Heart left ventricle (tissue), 16 donors: Measurements from ENCODE around the gene SMYD4. TPM values are rescaled to one million over a fixed set of nuclear protein-coding genes. Genes with fewer than 3 reads are reported as not detected.
A peak's percentile ranks its signal among the peaks of the same experiment; 100 is the strongest.

Source experiments
- ATAC-seq, 4 donors: fragments of 200-7000 bp; cut with Tn5 transposase; one replicate each; pipeline ENCODE4 v1.9.1; 2020 to 2022; ENCODE audit warnings: moderate library complexity in 4 of 4, mild to moderate bottlenecking in 3 of 4, moderate number of reproducible peaks in 1 of 4
- DNase-seq, 5 donors: peaks; one replicate each; pipeline ENCODE4 v3.0.0-alpha.2; 2020
- H3K27ac ChIP-seq, 12 donors: fragments of 200-600 bp; sonication (generic) in 4 of 12; one replicate each; pipeline versions ENCODE4 v1.5.0 to v1.8.0; 2016 to 2022; ENCODE audit warnings: mild to moderate bottlenecking in 2 of 12
- H3K27me3 ChIP-seq, 9 donors: fragments of 200-600 bp; sonication (generic) in 2 of 9; one replicate each; pipeline versions ENCODE4 v1.5.1 to v1.8.0; 2016 to 2022; ENCODE audit warnings: mild to moderate bottlenecking in 3 of 9
- H3K36me3 ChIP-seq, 9 donors: fragments of 200-600 bp; sonication (generic) in 2 of 9; one replicate each; pipeline versions ENCODE4 v1.5.0 to v1.8.0; 2018 to 2022; ENCODE audit warnings: mild to moderate bottlenecking in 2 of 9
- H3K4me1 ChIP-seq, 12 donors: fragments of 200-600 bp; sonication (generic) in 4 of 12; one replicate each; pipeline versions ENCODE4 v1.5.0 to v1.8.0; 2016 to 2022; ENCODE audit warnings: mild to moderate bottlenecking in 3 of 12
- H3K4me3 ChIP-seq, 12 donors: fragments of 200-600 bp; sonication (generic) in 4 of 12; one replicate each; pipeline versions ENCODE4 v1.5.0 to v1.8.0; 2017 to 2022; ENCODE audit warnings: mild to moderate bottlenecking in 9 of 12, moderate library complexity in 4 of 12
- H3K9me3 ChIP-seq, 12 donors: fragments of 200-600 bp; sonication (generic) in 4 of 12; one replicate each; pipeline versions ENCODE4 v1.5.0 to v1.8.0; 2016 to 2022; ENCODE audit warnings: mild to moderate bottlenecking in 1 of 12
- POLR2A ChIP-seq, 2 donors: fragments of 450-650 bp; IDR thresholded peaks; one replicate each; pipeline ENCODE4 v1.6.1; 2017; ENCODE audit warnings: antibody characterized with exemption in 2 of 2, mild to moderate bottlenecking in 2 of 2, moderate library complexity in 2 of 2
- WGBS, 4 donors: extraction: QIAGEN DNeasy Blood & Tissue Kit in 2 of 4; methylation state at CpG; one replicate each; pipeline versions ENCODE4 v1.1.5 to v1.1.7; 2013 to 2018; 5-methylcytosine and 5-hydroxymethylcytosine counted together
- intact Hi-C, 10 donors: fragments of 100-400 bp; cut with DNase I; formaldehyde crosslinking; loops; one replicate each; pipeline versions ENCODE4 v1.11.1 to v1.14.2; 2022
- polyA plus RNA-seq, 2 donors: library from polyadenylated mRNA; stranded (reverse); fragments of 200-250 nt; gene quantifications; one replicate each; pipeline ENCODE4 v1.2.3, GENCODE V29; 2013
- total RNA-seq, 9 donors: library from RNA; depleted of rRNA in 2 of 9; stranded (reverse); fragments of >200 nt in 2 of 9; fragmentation: NEBNext Ultra II Directional in 3 of 9; extraction: Animal tissue kit (Norgen Biotek cat#: 25700) in 3 of 9; gene quantifications; one replicate each; pipeline versions ENCODE4 v1.1.0 to v1.2.4, GENCODE V29; 2016 to 2023
- TF ChIP-seq, protein P1 (sequence below), 12 donors: fragments of 200-600 bp; sonication (generic) in 4 of 12; IDR thresholded peaks; one replicate each; pipeline versions ENCODE4 v1.5.0 to v1.8.0; 2018 to 2022; ENCODE audit warnings: antibody characterized with exemption in 12 of 12, mild to moderate bottlenecking in 5 of 12
- donor health status: ischemic (EF 13 %, LVEDD 7.1; RV severe dilation, severe dysfunction).
- donor health status: healthy with polysubstance abuse.
- donor health status: DM: no; HTN: yes; CAD: no.
- donor health status: DM: no; HTN: no; CAD: no.
- donor health status: ischemic (EF 25% LVEDD 6.9; RV normal size, moderate dysfunction).
- donor health status: ischemic (EF 25% LVEDD 5.7; RV mildly dilated, moderate dysfunction).
- donor health status: healthy.
- donor health status: DM: yes; HTN: yes; CAD: no.
- donor health status: ischemic (EF 35%, LVEDD 5.7; RV mildly dilated, moderate dysfunction).
- donor health status: nonischemic (EF 11% LVEDD 7.7; RV severe dilation, severe dysfunction).
- donor health status: DM: yes; HTN: yes; CAD: no.
- donor health status: PGD.
- donor health status: ischemic (EF 29% LVEDD 5.4; RV normal size, mild dysfunction).
- donor health status: nonischemic (EF 23%, LVEDD 6.1; RV moderate dilation, normal function).

Gene SMYD4
- total and polyA plus RNA-seq, 11 donors = 5.2 to 15.9 (median 7.9) TPM

DNA sequence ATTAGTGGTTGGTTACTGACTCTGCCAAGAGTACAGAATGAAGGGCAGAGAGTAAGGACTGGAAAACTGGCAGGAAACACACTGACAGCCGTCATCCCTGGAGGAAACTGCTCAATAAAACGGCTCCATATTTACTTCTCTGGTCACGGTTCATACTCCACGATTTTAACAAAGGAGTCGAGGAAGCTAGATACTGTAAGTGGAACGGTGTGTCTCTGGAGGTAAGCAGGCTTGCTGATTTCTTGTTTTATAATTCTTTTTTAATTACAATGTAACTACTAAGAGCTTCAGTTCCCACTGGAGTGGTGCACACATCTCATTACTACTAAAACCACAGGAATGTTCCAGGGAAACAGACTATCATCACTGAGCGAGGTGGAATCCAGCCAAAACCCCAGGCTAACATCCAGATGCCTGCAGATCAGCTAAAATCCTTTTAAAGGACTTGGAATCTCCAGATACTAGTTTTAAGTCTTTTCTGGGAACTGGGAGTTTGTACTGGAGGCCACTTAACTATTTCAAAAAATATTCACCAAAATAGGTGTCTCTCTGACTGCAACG, 50.1 kb downstream of the SMYD4 start:
- ATAC-seq (peak in 3 of 4 donors; percentile 19 to 41 (median 38)), DNase-seq (peak in 4 of 5 donors; percentile 79 to 82 (median 80))
- WGBS, 4 donors = 32 to 51% (median 50%) methylated on average over 8 of the region's 8 CpGs
- TF ChIP-seq, protein P1, sequence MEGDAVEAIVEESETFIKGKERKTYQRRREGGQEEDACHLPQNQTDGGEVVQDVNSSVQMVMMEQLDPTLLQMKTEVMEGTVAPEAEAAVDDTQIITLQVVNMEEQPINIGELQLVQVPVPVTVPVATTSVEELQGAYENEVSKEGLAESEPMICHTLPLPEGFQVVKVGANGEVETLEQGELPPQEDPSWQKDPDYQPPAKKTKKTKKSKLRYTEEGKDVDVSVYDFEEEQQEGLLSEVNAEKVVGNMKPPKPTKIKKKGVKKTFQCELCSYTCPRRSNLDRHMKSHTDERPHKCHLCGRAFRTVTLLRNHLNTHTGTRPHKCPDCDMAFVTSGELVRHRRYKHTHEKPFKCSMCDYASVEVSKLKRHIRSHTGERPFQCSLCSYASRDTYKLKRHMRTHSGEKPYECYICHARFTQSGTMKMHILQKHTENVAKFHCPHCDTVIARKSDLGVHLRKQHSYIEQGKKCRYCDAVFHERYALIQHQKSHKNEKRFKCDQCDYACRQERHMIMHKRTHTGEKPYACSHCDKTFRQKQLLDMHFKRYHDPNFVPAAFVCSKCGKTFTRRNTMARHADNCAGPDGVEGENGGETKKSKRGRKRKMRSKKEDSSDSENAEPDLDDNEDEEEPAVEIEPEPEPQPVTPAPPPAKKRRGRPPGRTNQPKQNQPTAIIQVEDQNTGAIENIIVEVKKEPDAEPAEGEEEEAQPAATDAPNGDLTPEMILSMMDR (IDR thresholded peaks at IDR 0.05) = no peak
- no peak for TF ChIP-seq POLR2A (IDR thresholded peaks at IDR 0.05)
- Histone ChIP-seq H3K27me3 (no peaks in the 10 kb centered on the region), H3K36me3 (peaks cover 0 to 65% (median 52%) of the 10 kb centered on the region in 9 donors), H3K9me3 (no peaks in the 10 kb centered on the region), H3K4me1 (peaks cover 0 to 53% (median 31%) of the 10 kb centered on the region in 12 donors), H3K4me3 (peak overlapping the region in 1 of 12 donors; percentile 8), H3K27ac (peak overlapping the region; percentile 67 to 96 (median 88))
- intact Hi-C loops = loop anchor here in 6 of 10 donors (5.0 to 10.0 kb wide), 5 partner anchors 57 to 115 kb away; partner anchors contain the start of gene WDR81 (in 3 of the 6)

DNA sequence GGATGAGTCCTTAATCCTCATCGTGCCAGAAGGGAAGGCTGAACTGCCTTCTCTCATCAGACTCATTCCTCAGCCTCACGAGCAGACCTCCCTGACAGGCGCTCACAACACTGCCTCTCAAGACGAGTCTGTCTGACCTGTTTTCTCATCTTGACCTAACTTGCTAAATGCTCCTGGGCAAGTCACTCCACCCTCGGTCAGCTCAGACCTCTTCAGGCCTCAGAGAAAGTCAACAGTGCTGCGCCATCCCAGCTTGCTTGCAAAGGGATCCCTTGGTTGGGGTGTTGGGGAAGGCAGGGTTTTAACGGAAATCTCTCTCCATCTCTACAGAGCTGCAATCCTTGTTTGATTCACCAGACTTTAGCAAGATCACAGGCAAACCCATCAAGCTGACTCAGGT, 52.8 kb downstream of the SMYD4 start:
- H3K4me1 ChIP-seq = peaks cover 0 to 42% (median 22%) of the 10 kb centered on the region in 12 donors
- ATAC-seq (no peak), DNase-seq (no peak)
- 88 to 98% (median 95%) methylated on average over 6 to 7 of the region's 7 CpGs for WGBS, 4 donors
- H3K9me3 ChIP-seq = no peaks in the 10 kb centered on the region
- no peak overlapping the region for H3K27ac ChIP-seq
- H3K27me3 ChIP-seq = no peaks in the 10 kb centered on the region
- TF ChIP-seq, protein P1 (IDR thresholded peaks at IDR 0.05) = no peak
- TF ChIP-seq POLR2A (IDR thresholded peaks at IDR 0.05) = no peak
- H3K4me3 ChIP-seq = no peak overlapping the region
- intact Hi-C loops = no loop called here
- H3K36me3 ChIP-seq = peaks cover 0 to 83% (median 52%) of the 10 kb centered on the region in 9 donors

DNA sequence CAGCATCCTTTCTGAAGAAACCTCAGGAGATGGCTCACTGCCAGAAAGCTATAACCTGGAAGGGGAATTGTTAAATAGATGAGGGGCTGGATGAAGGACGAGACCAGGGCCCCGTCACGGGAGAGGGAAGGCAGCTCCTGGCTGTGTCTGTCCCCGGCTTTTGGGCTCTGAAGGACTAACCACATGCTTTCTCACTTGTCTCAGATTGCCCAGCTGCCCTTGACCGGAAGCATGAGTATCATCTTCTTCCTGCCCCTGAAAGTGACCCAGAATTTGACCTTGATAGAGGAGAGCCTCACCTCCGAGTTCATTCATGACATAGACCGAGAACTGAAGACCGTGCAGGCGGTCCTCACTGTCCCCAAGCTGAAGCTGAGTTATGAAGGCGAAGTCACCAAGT, 53.4 kb downstream of the SMYD4 start:
- ATAC-seq = no peak
- TF ChIP-seq, protein P1 (IDR thresholded peaks at IDR 0.05) = no peak
- no peak for TF ChIP-seq POLR2A (IDR thresholded peaks at IDR 0.05)
- Histone ChIP-seq H3K36me3 (peaks cover 0 to 83% (median 50%) of the 10 kb centered on the region in 9 donors), H3K4me3 (no peak overlapping the region), H3K9me3 (no peaks in the 10 kb centered on the region), H3K4me1 (peaks cover 0 to 38% (median 19%) of the 10 kb centered on the region in 12 donors), H3K27ac (no peak overlapping the region), H3K27me3 (no peaks in the 10 kb centered on the region)
- DNase-seq = no peak
- 84 to 91% (median 89%) methylated on average over 7 to 10 of the region's 10 CpGs for WGBS, 4 donors
- intact Hi-C loops = no loop called here

DNA sequence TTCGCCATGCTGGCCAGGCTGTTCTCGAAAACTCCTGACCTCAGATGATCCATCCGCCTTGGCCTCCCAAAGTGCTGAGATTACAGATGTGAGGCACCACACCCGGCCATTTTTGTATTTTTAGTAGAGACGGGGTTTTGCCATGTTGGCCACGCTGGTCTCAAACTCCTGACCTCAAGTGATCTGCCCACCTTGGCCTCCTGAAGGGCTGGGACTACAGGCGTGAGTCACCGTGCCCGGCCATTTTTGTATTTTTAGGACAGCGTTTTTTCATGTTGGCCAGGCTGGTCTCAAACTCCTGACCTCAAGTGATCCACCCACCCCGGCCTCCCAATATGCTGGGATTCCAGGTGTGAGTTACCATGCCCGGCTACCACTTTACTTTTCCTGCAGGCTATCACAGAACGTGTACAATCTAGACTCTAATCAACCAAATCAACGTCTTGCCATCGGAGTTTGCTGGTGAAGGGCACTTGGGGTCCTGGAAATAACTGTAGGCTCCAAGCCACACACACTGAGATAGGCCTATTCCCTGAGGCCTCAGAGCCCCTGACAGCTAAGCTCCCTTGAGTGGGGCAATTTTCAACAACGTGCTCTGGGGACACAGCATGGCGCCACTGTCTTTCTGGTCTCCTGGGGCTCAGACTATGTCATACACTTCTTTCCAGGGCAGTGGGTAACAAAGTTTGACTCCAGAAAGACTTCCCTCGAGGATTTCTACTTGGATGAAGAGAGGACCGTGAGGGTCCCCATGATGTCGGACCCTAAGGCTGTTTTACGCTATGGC, 55.1 kb downstream of the SMYD4 start:
- Histone ChIP-seq H3K27ac (peak overlapping the region in 8 of 12 donors; percentile 21 to 58 (median 42)), H3K27me3 (no peaks in the 10 kb centered on the region), H3K4me3 (no peak overlapping the region), H3K36me3 (peaks cover 0 to 81% (median 43%) of the 10 kb centered on the region in 9 donors), H3K4me1 (peaks cover 0 to 36% (median 11%) of the 10 kb centered on the region in 12 donors), H3K9me3 (no peaks in the 10 kb centered on the region)
- intact Hi-C loops = no loop called here
- ATAC-seq = no peak
- DNase-seq = no peak
- 87 to 93% (median 91%) methylated on average over 21 of the region's 21 CpGs for WGBS, 4 donors
- TF ChIP-seq, protein P1 (IDR thresholded peaks at IDR 0.05) = no peak
- no peak for TF ChIP-seq POLR2A (IDR thresholded peaks at IDR 0.05)
